Measurements from ENCODE around the gene M1AP.

Gene M1AP

DNA sequence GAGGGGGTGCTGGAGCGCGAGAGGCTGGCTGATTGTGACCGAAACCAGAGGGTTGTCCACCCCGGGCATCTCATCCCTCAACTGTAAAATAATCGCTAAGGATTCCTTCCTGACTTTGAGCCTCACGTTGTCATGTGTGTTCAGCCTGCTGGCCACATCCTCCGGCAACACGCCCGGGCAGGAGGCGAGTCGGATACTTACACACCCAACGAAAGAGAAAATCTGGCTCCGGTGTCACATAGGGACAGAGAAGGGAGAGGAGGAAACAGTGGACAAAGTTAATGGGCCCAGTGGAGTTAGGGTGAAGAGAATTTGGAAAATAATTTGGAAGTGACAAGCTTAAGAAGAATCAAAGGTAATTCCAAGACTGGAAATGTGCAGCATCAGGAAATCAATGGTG is 131.5 kb downstream of the M1AP start:
- DNase-seq: no peak

DNA sequence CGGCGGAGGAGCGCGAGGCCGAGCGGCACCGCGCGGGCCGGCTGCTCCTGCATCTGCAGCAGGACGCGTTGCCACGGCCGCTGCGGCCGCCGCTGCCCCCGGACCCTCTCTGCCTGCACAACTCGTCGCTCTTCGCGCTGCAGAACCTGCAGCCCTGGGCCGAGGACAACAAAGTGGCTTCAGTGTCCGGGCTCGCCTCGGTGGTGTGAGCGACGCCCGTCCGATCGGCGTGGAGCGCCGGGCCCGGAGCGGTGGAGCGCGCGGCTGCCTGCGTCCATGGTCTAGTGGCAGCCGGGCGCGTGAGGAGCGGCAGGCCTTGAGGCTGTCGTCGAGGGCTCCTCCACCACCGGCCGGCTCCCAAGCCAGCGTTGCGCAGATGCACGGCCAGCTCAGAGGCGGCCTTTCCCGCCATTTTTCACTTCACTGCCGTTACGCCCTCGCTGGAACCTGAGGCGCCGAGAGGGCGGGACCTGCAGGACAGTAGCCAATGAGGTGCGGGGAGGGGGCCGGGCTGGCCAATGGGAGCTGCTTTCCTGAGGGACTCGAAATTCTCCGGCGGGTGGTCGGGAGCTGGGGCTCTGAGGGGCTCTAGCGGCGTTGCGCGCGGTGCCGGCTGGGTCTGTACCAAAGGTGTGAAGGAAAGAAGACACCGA is 132.0 kb downstream of the M1AP start:
- DNase-seq: no peak

DNA sequence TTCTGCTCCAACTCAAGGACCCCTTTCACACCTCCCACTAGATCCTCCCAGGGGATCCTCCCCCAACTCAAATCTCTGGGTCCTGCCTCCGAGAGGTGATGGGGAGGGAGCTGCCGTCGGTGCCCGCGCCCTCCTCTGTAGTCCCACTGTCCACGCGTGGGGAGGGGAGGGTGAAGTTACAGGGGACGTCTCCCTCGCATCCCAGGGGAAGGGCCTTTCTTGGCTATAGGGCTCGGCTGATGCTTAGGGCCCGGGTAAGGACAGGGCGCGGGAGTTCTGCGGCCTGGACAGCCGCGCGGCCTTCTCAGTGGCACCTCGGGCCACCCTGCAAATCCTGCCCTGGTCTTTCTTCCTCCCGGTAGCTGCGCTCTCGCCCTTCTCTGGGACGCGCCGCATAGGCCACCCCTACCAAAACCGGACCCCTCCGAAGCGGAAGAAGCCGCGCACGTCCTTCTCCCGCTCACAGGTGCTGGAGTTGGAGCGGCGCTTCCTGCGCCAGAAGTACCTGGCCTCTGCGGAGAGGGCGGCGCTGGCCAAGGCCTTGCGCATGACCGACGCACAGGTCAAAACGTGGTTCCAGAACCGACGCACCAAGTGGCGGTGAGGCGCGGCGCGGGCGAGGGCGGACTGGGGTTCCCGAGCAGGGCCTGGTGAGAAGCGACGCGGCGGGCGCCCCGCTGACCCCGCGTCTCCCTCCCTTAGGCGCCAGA is 132.7 kb downstream of the M1AP start:
- DNase-seq: no peak

DNA sequence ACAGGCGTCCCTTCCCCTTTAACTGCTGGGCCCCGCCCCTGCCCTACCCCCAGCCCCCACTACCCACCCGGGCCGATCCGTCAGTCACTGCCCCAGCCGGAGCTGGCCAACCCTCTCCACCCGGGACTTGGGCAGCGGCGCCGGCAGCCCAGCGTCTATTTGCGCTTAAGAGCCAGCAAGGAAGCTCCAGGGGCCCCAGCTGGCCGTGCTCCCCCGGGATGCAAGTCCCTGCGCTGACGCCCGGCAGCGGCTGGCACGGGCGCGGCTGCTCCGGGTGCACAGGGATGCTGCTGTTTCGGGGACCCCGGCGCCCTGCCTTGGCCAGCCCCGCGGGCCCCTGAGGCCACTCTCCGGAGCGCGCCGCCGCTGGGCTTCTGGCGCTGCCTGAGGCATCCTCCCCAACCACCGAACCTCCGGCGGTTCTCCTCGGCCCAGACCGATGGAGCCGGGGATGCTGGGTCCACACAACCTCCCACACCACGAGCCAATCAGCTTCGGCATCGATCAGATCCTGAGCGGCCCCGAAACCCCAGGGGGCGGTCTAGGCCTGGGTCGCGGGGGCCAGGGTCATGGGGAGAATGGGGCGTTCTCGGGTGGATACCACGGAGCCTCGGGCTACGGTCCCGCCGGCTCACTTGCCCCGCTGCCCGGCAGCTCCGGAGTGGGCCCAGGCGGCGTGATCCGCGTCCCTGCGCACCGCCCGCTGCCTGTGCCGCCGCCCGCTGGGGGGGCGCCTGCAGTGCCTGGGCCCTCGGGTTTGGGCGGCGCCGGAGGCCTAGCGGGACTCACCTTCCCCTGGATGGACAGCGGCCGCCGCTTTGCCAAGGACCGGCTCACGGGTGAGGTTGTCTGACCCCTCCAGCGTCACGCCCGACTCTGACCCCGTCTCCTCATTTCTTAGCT is 133.5 kb downstream of the M1AP start, which contains the start of gene TLX2:
TSS of gene TLX2 (plus strand) at position 83 of the 903 bp plus-strand sequence. CDS start at position 440, 357 bp downstream.
- no peak for DNase-seq

DNA sequence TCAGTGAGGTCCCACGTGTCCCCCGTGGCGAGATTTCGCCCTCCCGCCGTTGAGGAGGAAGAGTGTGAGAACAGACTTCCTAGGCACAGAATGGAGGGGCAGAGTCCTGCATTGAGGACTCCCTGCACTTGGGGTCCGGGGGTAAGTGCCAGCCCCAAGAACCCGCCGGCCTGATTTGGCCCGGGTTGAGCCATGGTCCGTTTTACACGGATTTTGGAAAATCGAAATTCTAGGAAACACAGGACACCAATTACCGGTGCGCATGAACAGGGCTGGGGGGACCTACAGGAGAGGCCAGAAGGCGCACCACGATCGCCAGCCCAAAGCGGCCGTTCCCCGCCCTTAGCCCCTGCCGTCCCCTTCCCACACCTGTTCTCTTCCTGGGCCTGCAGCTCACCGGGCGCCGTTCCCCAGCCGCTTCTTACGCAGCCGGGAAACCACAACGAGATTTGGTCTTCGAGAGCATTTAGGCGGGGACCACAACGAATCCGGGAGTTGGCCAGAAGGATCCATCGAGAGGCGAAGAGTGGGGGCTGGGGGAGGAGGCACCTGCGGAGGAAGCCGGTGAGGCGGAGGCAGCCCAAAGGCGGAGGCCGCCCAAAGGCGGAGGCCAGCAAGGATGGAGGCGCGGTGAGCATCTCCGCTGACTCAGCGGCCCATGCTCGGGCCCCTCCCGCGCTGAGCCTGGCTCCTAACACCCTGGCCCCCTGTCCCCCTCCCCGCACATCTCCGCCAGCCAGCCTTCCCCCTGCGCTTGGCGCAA is 134.3 kb downstream of the M1AP start:
- no peak for DNase-seq

DNA sequence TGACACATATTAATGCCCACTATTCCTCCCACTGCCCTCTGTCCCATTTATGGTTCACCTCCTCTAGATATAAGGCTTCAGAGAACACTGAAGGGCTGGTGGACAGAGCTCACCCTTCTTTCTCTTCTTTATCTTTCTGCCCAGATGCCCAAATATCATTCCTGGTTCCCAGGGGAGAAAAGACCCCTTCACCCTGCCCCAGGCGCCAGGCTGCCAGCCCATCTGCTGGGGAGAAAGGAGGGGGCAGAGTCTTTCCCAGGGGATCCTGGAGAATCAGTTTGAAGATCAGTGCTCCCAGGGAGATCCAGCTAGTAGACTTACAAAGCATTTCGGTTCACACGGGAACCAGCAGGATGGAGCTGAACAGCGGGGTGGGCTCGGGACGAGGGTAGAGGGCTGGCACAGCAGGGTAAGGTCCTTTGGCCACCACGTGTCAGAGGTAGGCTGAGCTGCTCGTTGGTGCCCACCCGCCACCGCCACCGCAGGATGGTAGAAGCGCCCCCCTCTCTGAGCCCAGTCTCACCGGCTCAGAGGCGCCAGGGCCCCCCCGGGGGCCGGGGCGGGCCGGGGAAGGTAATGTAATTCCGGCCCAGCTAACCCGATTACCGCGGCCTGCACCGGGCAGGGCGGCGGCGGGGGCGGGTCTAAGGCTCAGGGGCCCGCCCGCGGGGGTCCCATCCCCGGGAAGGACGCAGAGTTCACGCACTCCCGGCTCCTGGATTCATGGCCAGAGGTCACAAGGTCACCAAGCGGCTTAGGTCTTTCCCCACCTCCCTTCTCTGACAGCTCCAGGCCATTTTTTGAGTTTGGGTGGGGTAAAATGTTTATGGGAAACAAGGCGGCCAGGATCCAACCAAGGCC is 135.2 kb downstream of the M1AP start:
- DNase-seq: no peak

DNA sequence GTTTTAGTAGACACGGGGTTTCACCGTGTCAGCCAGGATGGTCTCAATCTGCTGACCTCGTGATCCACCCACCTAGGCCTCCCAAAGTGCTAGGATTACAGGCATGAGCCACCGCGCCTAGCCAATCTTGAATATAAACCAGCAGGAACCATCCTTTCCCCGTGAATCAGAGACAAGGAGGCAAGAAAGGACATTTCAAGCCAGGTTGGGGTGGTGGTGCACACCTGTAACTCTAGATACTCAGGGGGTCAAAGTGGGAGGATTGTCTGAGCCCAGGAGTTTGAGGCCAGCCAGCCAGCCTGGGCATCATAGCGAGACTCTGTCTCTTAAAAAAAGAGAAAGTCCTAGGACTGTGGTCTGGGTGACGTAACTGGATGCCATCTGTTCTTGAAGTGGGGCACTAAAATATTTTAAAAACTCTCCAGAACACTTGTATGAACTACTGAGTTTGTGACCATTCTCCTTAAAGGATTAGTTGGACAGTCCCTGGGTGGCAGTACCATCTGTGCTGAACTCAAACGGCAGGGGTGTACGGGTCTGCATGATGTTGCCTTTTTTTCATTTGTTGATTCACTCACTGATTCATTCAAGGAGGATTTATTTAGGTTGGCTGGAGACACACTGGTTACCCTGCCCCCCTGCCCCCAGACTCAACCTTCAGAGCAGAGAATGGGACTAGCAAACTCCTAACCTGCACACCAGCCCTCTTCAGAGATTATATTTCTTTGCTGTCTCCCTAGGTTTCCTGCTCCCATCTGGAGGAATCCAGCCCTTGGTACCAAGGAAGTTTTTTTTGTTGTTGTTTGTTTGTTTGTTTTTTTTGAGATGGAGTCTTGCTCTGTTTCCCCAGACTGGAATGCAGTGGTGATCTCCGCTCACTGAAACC is 136.8 kb downstream of the M1AP start:
- DNase-seq: no peak

DNA sequence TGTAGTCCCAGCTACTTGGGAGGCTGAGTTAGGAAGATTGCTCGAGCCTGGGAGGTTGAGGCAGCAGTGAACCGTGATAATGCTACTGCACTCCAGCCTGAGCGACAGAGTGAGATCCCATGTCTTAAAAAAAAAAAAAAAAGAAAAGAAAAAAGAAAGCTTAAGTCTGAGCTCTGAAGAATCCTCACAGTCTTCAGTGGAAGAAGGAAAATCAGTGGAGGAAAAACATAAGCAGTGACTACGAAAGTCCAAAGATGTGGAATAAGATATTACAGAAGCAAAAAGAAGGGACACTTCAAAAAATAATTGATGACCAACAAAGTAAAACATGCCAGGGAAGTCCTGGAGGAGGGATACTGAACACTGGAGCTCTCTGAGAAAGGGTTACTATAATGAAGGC is 137.9 kb downstream of the M1AP start:
- DNase-seq: no peak

DNA sequence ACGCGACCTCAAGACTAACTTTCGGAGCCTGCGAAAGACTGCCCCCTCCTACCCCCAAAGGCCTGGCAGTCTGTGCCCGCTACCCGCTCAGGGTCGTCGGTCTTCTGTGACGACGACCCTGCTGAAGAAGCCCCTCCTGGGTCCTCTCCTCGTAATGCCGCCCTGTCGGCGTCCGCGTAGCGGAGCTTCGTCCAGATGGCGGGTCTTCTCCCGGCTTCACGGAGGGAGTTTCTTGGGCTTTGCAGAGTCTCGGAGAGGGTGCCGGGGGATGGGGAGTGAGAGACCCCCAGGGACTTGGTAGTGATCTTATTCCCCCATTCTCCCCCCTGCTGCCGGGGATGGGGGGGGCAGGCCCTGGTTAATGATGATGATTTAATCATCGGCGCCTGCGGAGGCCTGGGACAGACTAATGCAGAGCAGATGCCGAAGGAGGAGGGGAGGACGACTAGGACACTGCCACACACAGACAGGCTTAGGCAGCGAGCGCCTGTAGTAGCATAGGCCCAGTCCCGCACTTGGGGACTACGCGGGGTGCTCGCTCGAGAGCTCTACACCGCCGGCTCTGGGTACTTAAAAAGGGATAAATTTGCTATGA is 140.1 kb downstream of the M1AP start:
- no peak for DNase-seq
